Ovary (tissue), 9 donors: ENCODE measurements around the gene ZNF850. TPM values are rescaled to one million over a fixed set of nuclear protein-coding genes. Genes with fewer than 3 reads are reported as not detected.

Experiments
- DNase-seq, 5 donors: peaks; one replicate each; pipeline ENCODE4 v3.0.0-alpha.2; 2019 to 2020
- H3K27ac ChIP-seq, 2 donors: fragments of 200-600 bp; one replicate each; pipeline versions ENCODE4 v1.5.1 to v1.8.0; 2019 to 2022
- H3K27me3 ChIP-seq: fragments of 200-600 bp; one replicate; pipeline ENCODE4 v1.8.0; 2022
- H3K36me3 ChIP-seq: fragments of 200-600 bp; sonication (generic); one replicate; pipeline ENCODE4 v1.5.1; 2019
- H3K4me1 ChIP-seq: one replicate; pipeline ENCODE4 v1.8.1; 2013; ENCODE audit warnings: mild to moderate bottlenecking, moderate library complexity; ENCODE audit not compliant: insufficient read depth
- H3K4me3 ChIP-seq: fragments of 200-600 bp; sonication (generic); one replicate; pipeline ENCODE4 v1.5.1; 2017
- H3K9me3 ChIP-seq, 2 donors: fragments of 200-600 bp in 1 of 2; sonication (generic) in 1 of 2; one replicate each; pipeline versions ENCODE4 v1.5.1 to v1.8.1; 2013 to 2019; ENCODE audit warnings: mild to moderate bottlenecking in 1 of 2, moderate library complexity in 1 of 2
- CTCF ChIP-seq, 3 donors: fragments of 450-650 bp in 2 of 3; fragments of 200-600 bp in 1 of 3; IDR thresholded peaks; one replicate each; pipeline versions ENCODE4 v1.5.1 to v1.8.0; 2016 to 2022; ENCODE audit warnings: antibody characterized with exemption in 3 of 3, mild to moderate bottlenecking in 1 of 3
- EP300 ChIP-seq: sonication (generic); formaldehyde crosslinking; IDR thresholded peaks from one replicate; pipeline ENCODE4 v1.6.1; 2017; ENCODE audit warnings: antibody characterized with exemption
- POLR2A ChIP-seq: fragments of 450-650 bp; IDR thresholded peaks from one replicate; pipeline ENCODE4 v1.6.1; 2017; ENCODE audit warnings: antibody characterized with exemption, mild to moderate bottlenecking, moderate library complexity
- WGBS, 3 donors: extraction: QIAGEN DNeasy Blood & Tissue Kit in 1 of 3; methylation state at CpG; one replicate each; pipeline versions ENCODE4 v1.1.5 to v1.1.7; 2013 to 2017; 5-methylcytosine and 5-hydroxymethylcytosine counted together
- intact Hi-C, 4 donors: fragments of 100-400 bp; cut with DNase I; formaldehyde crosslinking; loops; one replicate each; pipeline versions ENCODE4 v1.11.0 to v1.15.1; 2022 to 2023
- polyA plus RNA-seq, 2 donors: library from polyadenylated mRNA; stranded (reverse); fragments of 200-250 nt in 1 of 2; fragments of 350-450 nt in 1 of 2; fragmentation: Illumina TruSeq in 1 of 2; extraction: RNeasy Lipid Tissue Mini Kit (QIAGEN cat#74804) in 1 of 2; gene quantifications; one replicate each; pipeline ENCODE4 v1.2.3, GENCODE V29; 2013 to 2014
- total RNA-seq, 7 donors: library from RNA; depleted of rRNA in 2 of 7; stranded (reverse); fragments of >200 nt in 2 of 7; fragmentation: NEBNext Ultra II Directional in 3 of 7; extraction: Animal tissue kit (Norgen Biotek cat#: 25700) in 3 of 7; gene quantifications; one replicate each; pipeline versions ENCODE4 v1.1.0 to v1.2.4, GENCODE V29; 2016 to 2023
- donor health status: DM: no; HTN: no; CAD: no; lungs with moderate emphysema.
- donor health status: DM: no; HTN: no; CAD: no.
- donor health status: Bipolar disorder and iron deficiency.
- donor health status: DM: yes; HTN: yes; CAD: no.
- donor health status: DM: no; HTN: no; CAD: no.
- donor health status: DM: yes; HTN: yes; CAD: no.

The ZNF850 gene
- total and polyA plus RNA-seq, 9 donors: 1.1 to 10.1 (median 5.0) TPM

- Histone ChIP-seq H3K27ac (peak within 1 kb of the TSS; percentile 7 to 33), H3K4me1 (peaks cover 4% of the 10 kb centered on the region), H3K4me3 (peak within 1 kb of the TSS; percentile 79), H3K9me3 (peaks cover 0 to 19% of the 10 kb centered on the region in 2 donors), H3K36me3 (no peaks in the 10 kb centered on the region), H3K27me3 (no peaks in the 10 kb centered on the region)
- intact Hi-C loops: no loop called here
- 0 to 1% (median 0%) methylated on average over 69 of the region's 69 CpGs for WGBS, 3 donors
- TF ChIP-seq POLR2A (peak; percentile 31), EP300 (no peak)
- peak; percentile 96 to 98 (median 98) for DNase-seq
Observed at GRCh38 chr19:36687214-36688056, 85.2 kb downstream of the ZNF850 start, which contains the start of gene ZNF567. TSS of gene ZNF567 (plus strand) at chr19:36687612. CDS start at chr19:36694868, 7,256 bp downstream.

GRCh38 chr19:36686365-36687213 lies 86.0 kb downstream of the ZNF850 start:
- Histone ChIP-seq H3K4me1 (peaks cover 4% of the 10 kb centered on the region), H3K4me3 (peak overlapping the region; percentile 79), H3K9me3 (peaks cover 0 to 10% of the 10 kb centered on the region in 2 donors), H3K27me3 (no peaks in the 10 kb centered on the region), H3K27ac (no peak overlapping the region), H3K36me3 (no peaks in the 10 kb centered on the region)
- no peak for TF ChIP-seq POLR2A
- no peak for TF ChIP-seq CTCF (IDR thresholded peaks at IDR 0.05)
- no peak for TF ChIP-seq EP300
- intact Hi-C loops: no loop called here
- 6 to 8% (median 7%) methylated on average over 20 of the region's 20 CpGs for WGBS, 3 donors
- peak; percentile 11 to 46 (median 39) for DNase-seq

DNA sequence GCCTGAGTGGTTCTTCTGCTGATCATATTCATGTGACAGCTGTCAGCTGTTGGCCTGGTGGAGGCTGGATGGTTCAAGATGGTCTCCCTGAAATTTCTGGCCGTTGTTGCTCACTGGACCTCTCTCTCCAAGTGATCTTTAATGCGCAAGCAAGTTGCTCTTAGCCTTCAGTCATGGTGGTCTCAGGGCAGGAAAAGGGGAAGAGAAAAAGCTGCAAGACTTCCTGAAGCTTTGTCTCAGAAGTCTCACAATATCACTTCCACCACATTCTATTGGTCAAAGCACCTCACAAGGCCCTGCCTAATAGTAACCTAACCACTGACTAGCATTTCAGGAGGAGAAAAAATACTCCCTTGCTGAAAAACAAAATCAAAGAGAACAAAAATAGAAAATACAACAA lies 86.8 kb downstream of the ZNF850 start:
- intact Hi-C loops: no loop called here
- no peaks in the 10 kb centered on the region for H3K36me3 ChIP-seq
- DNase-seq: no peak
- H3K27me3 ChIP-seq: no peaks in the 10 kb centered on the region
- H3K4me1 ChIP-seq: peaks cover 4% of the 10 kb centered on the region
- 89 to 95% (median 94%) methylated on average over 2 of the region's 2 CpGs for WGBS, 3 donors
- TF ChIP-seq EP300: no peak
- TF ChIP-seq POLR2A: no peak
- no peak for TF ChIP-seq CTCF (IDR thresholded peaks at IDR 0.05)
- no peak overlapping the region for H3K4me3 ChIP-seq
- H3K9me3 ChIP-seq: peaks cover 0 to 6% of the 10 kb centered on the region in 2 donors
- no peak overlapping the region for H3K27ac ChIP-seq

DNA sequence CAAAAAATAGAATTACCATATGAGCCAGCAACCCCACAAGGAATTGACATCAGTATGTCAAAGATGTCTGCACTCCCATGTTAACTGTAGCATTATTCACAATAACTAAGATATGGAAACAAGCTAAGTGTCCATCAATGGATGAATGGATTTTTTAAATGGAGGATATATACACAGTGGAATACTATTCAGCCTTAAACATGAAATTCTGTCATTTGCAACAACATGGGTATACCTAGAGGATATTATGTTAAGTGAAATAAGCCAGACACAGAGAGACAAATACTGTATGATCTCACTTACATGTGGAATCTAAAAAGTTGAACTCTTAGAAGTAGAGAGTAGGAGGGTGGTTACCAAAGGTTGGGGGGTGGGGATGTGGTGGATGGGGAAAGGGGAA lies 93.2 kb downstream of the ZNF850 start:
- DNase-seq: no peak
- Histone ChIP-seq H3K4me3 (no peak overlapping the region), H3K9me3 (peaks cover 0 to 33% of the 10 kb centered on the region in 2 donors), H3K27ac (no peak overlapping the region), H3K4me1 (no peaks in the 10 kb centered on the region), H3K27me3 (no peaks in the 10 kb centered on the region), H3K36me3 (no peaks in the 10 kb centered on the region)
- no peak for TF ChIP-seq EP300
- intact Hi-C loops: no loop called here

- Histone ChIP-seq H3K36me3 (no peaks in the 10 kb centered on the region), H3K4me1 (no peaks in the 10 kb centered on the region), H3K4me3 (no peak overlapping the region), H3K27me3 (no peaks in the 10 kb centered on the region), H3K9me3 (peaks cover 6 to 38% of the 10 kb centered on the region in 2 donors), H3K27ac (no peak overlapping the region)
- 92 to 98% (median 95%) methylated on average over 2 of the region's 2 CpGs for WGBS, 3 donors
- TF ChIP-seq CTCF (IDR thresholded peaks at IDR 0.05): no peak
- no peak for TF ChIP-seq POLR2A
- DNase-seq: no peak
- intact Hi-C loops: no loop called here
Observed at GRCh38 chr19:36674201-36674600, 98.4 kb downstream of the ZNF850 start.
